Stimulated activated effector memory CD8-positive, alpha-beta T cell treated with anti-CD3 and anti-CD28 coated beads, Interleukin-12 subunit alpha, Interleukin-12 subunit beta, amount 100 ng/mL, for 72 hours (primary cell): ENCODE data around the gene KRTAP10-12.
A peak's percentile ranks its signal among the peaks of the same experiment; 100 is the strongest.

Source experiments
- ATAC-seq: fragments of 150-1000 bp; cut with Tn5 transposase; 2 replicates; pipeline ENCODE4 v1.10.0; 2021
- DNase-seq, 2 donors: peaks; one replicate each; pipeline ENCODE4 v3.0.0; 2021 to 2022; ENCODE audit warnings: low spot score in 2 of 2
- H3K27ac Mint-ChIP-seq: one replicate; pipeline ENCODE4 v1.8.0; 2022; ENCODE audit warnings: mild to moderate bottlenecking, mixed read lengths
- H3K36me3 Mint-ChIP-seq: one replicate; pipeline ENCODE4 v1.8.0; 2022; ENCODE audit warnings: mild to moderate bottlenecking, mixed read lengths
- H3K4me1 Mint-ChIP-seq: one replicate; pipeline ENCODE4 v1.8.0; 2022; ENCODE audit warnings: mixed read lengths
- H3K4me3 Mint-ChIP-seq: one replicate; pipeline ENCODE4 v1.8.0; 2022; ENCODE audit warnings: mild to moderate bottlenecking, mixed read lengths
- H3K9me3 Mint-ChIP-seq: one replicate; pipeline ENCODE4 v1.8.0; 2022; ENCODE audit warnings: mixed read lengths

Gene KRTAP10-12

GRCh38 chr21:44727757-44728156, 30.8 kb downstream of the KRTAP10-12 start:
- Mint-ChIP-seq H3K9me3 (no peaks in the 10 kb centered on the region), H3K4me3 (no peak overlapping the region), H3K4me1 (peaks cover 8% of the 10 kb centered on the region), H3K36me3 (no peaks in the 10 kb centered on the region), H3K27ac (no peak overlapping the region)
- DNase-seq = no peak
- ATAC-seq = no peak

- H3K4me3 Mint-ChIP-seq = no peak overlapping the region
- no peaks in the 10 kb centered on the region for H3K9me3 Mint-ChIP-seq
- no peaks in the 10 kb centered on the region for H3K36me3 Mint-ChIP-seq
- DNase-seq (no peak), ATAC-seq (no peak)
- H3K27ac Mint-ChIP-seq = no peak overlapping the region
- H3K4me1 Mint-ChIP-seq = no peaks in the 10 kb centered on the region
These were observed 31.7 kb downstream of the KRTAP10-12 start for GRCh38 chr21:44728716-44729115.

- peak; percentile 19 for ATAC-seq
- no peaks in the 10 kb centered on the region for H3K9me3 Mint-ChIP-seq
- no peaks in the 10 kb centered on the region for H3K36me3 Mint-ChIP-seq
- H3K27ac Mint-ChIP-seq = no peak overlapping the region
- no peak overlapping the region for H3K4me3 Mint-ChIP-seq
- no peak for DNase-seq
- no peaks in the 10 kb centered on the region for H3K4me1 Mint-ChIP-seq
These were observed 32.5 kb downstream of the KRTAP10-12 start for GRCh38 chr21:44729336-44730027.

- no peak overlapping the region for H3K27ac Mint-ChIP-seq
- ATAC-seq (no peak), DNase-seq (no peak)
- H3K9me3 Mint-ChIP-seq = no peaks in the 10 kb centered on the region
- H3K4me1 Mint-ChIP-seq = no peaks in the 10 kb centered on the region
- no peak overlapping the region for H3K4me3 Mint-ChIP-seq
- no peaks in the 10 kb centered on the region for H3K36me3 Mint-ChIP-seq
These were observed 33.0 kb downstream of the KRTAP10-12 start for GRCh38 chr21:44730028-44730395.

- no peak for DNase-seq
- no peak overlapping the region for H3K27ac Mint-ChIP-seq
- no peaks in the 10 kb centered on the region for H3K4me1 Mint-ChIP-seq
- no peak for ATAC-seq
- no peaks in the 10 kb centered on the region for H3K36me3 Mint-ChIP-seq
- no peak overlapping the region for H3K4me3 Mint-ChIP-seq
- no peaks in the 10 kb centered on the region for H3K9me3 Mint-ChIP-seq
These were observed 34.1 kb downstream of the KRTAP10-12 start for GRCh38 chr21:44730951-44731579.

- H3K4me1 Mint-ChIP-seq = no peaks in the 10 kb centered on the region
- H3K9me3 Mint-ChIP-seq = no peaks in the 10 kb centered on the region
- no peak for ATAC-seq
- H3K27ac Mint-ChIP-seq = no peak overlapping the region
- no peaks in the 10 kb centered on the region for H3K36me3 Mint-ChIP-seq
- DNase-seq = no peak
- H3K4me3 Mint-ChIP-seq = no peak overlapping the region
These were observed 35.3 kb downstream of the KRTAP10-12 start for GRCh38 chr21:44732263-44732662.

- ATAC-seq = no peak
- DNase-seq = no peak
- peak overlapping the region; percentile 61 for H3K27ac Mint-ChIP-seq
- no peaks in the 10 kb centered on the region for H3K9me3 Mint-ChIP-seq
- H3K4me3 Mint-ChIP-seq = no peak overlapping the region
- no peaks in the 10 kb centered on the region for H3K4me1 Mint-ChIP-seq
- no peaks in the 10 kb centered on the region for H3K36me3 Mint-ChIP-seq
These were observed 36.0 kb downstream of the KRTAP10-12 start for GRCh38 chr21:44732956-44733355.

- no peaks in the 10 kb centered on the region for H3K36me3 Mint-ChIP-seq
- no peak for ATAC-seq
- H3K4me3 Mint-ChIP-seq = no peak overlapping the region
- no peaks in the 10 kb centered on the region for H3K9me3 Mint-ChIP-seq
- H3K27ac Mint-ChIP-seq = no peak overlapping the region
- DNase-seq = no peak
- H3K4me1 Mint-ChIP-seq = no peaks in the 10 kb centered on the region
These were observed 37.2 kb downstream of the KRTAP10-12 start for GRCh38 chr21:44734026-44734745.

- no peak overlapping the region for H3K27ac Mint-ChIP-seq
- H3K4me1 Mint-ChIP-seq = no peaks in the 10 kb centered on the region
- no peaks in the 10 kb centered on the region for H3K36me3 Mint-ChIP-seq
- no peak for DNase-seq
- no peak overlapping the region for H3K4me3 Mint-ChIP-seq
- H3K9me3 Mint-ChIP-seq = no peaks in the 10 kb centered on the region
- no peak for ATAC-seq
These were observed 37.9 kb downstream of the KRTAP10-12 start for GRCh38 chr21:44734841-44735240.

GRCh38 chr21:44735821-44736220, 38.8 kb downstream of the KRTAP10-12 start:
- Mint-ChIP-seq H3K9me3 (no peaks in the 10 kb centered on the region), H3K4me1 (no peaks in the 10 kb centered on the region), H3K36me3 (no peaks in the 10 kb centered on the region), H3K27ac (no peak overlapping the region), H3K4me3 (no peak overlapping the region)
- DNase-seq (no peak), ATAC-seq (no peak)

GRCh38 chr21:44736291-44737004, 39.5 kb downstream of the KRTAP10-12 start:
- Mint-ChIP-seq H3K4me3 (no peak overlapping the region), H3K27ac (peak overlapping the region; percentile 43), H3K36me3 (no peaks in the 10 kb centered on the region), H3K4me1 (no peaks in the 10 kb centered on the region), H3K9me3 (no peaks in the 10 kb centered on the region)
- DNase-seq (no peak), ATAC-seq (no peak)

- DNase-seq (no peak), ATAC-seq (no peak)
- no peaks in the 10 kb centered on the region for H3K36me3 Mint-ChIP-seq
- H3K4me1 Mint-ChIP-seq = no peaks in the 10 kb centered on the region
- H3K27ac Mint-ChIP-seq = no peak overlapping the region
- H3K4me3 Mint-ChIP-seq = no peak overlapping the region
- H3K9me3 Mint-ChIP-seq = no peaks in the 10 kb centered on the region
These were observed 40.9 kb downstream of the KRTAP10-12 start for GRCh38 chr21:44737706-44738354.

GRCh38 chr21:44738621-44739020, 41.6 kb downstream of the KRTAP10-12 start:
- Mint-ChIP-seq H3K4me1 (no peaks in the 10 kb centered on the region), H3K27ac (peak overlapping the region; percentile 19), H3K9me3 (no peaks in the 10 kb centered on the region)

GRCh38 chr21:44739316-44739715, 42.3 kb downstream of the KRTAP10-12 start:
- no peak for DNase-seq
- no peaks in the 10 kb centered on the region for H3K4me1 Mint-ChIP-seq
- H3K4me3 Mint-ChIP-seq = no peak overlapping the region
- ATAC-seq = no peak
- no peak overlapping the region for H3K27ac Mint-ChIP-seq
- H3K36me3 Mint-ChIP-seq = no peaks in the 10 kb centered on the region
- H3K9me3 Mint-ChIP-seq = no peaks in the 10 kb centered on the region

More at GRCh38 chr21:44738621-44739020, 41.6 kb downstream of the KRTAP10-12 start:
- no peak for ATAC-seq
- Mint-ChIP-seq H3K4me3 (no peak overlapping the region), H3K36me3 (no peaks in the 10 kb centered on the region)
- DNase-seq = no peak

- H3K4me3 Mint-ChIP-seq = no peak overlapping the region
- no peaks in the 10 kb centered on the region for H3K4me1 Mint-ChIP-seq
- no peak for DNase-seq
- ATAC-seq = no peak
- no peaks in the 10 kb centered on the region for H3K9me3 Mint-ChIP-seq
- H3K36me3 Mint-ChIP-seq = no peaks in the 10 kb centered on the region
- no peak overlapping the region for H3K27ac Mint-ChIP-seq
These were observed 43.8 kb downstream of the KRTAP10-12 start for GRCh38 chr21:44740742-44741141.
